Prostate gland (tissue), 2 donors: ENCODE data around the gene COG5.

ENCODE experiments used
- POLR2A ChIP-seq: fragments of 450-650 bp; IDR thresholded peaks from one replicate; pipeline ENCODE4 v1.6.1; 2016; ENCODE audit warnings: antibody characterized with exemption, mild to moderate bottlenecking
- POLR2AphosphoS5 ChIP-seq: sonication (generic); formaldehyde crosslinking; IDR thresholded peaks from one replicate; pipeline ENCODE4 v1.6.1; 2017; ENCODE audit warnings: antibody characterized with exemption
- TF ChIP-seq, protein P1 (sequence below), 4 experiments: fragments of 200-600 bp in 2 of 4; fragments of 450-650 bp in 2 of 4; sonication (generic) in 2 of 4; IDR thresholded peaks; 1 replicate in 3 of 4; 2 replicates in 1 of 4; pipeline ENCODE4 v1.5.1; 2016 to 2019; ENCODE audit warnings: antibody characterized with exemption in 4 of 4, mild to moderate bottlenecking in 2 of 4, moderate library complexity in 2 of 4

GRCh38 chr7:107267138-107267537 is 296.6 kb downstream of the COG5 start:
- TF ChIP-seq, protein P1, sequence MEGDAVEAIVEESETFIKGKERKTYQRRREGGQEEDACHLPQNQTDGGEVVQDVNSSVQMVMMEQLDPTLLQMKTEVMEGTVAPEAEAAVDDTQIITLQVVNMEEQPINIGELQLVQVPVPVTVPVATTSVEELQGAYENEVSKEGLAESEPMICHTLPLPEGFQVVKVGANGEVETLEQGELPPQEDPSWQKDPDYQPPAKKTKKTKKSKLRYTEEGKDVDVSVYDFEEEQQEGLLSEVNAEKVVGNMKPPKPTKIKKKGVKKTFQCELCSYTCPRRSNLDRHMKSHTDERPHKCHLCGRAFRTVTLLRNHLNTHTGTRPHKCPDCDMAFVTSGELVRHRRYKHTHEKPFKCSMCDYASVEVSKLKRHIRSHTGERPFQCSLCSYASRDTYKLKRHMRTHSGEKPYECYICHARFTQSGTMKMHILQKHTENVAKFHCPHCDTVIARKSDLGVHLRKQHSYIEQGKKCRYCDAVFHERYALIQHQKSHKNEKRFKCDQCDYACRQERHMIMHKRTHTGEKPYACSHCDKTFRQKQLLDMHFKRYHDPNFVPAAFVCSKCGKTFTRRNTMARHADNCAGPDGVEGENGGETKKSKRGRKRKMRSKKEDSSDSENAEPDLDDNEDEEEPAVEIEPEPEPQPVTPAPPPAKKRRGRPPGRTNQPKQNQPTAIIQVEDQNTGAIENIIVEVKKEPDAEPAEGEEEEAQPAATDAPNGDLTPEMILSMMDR (IDR thresholded peaks at IDR 0.05) = no peak
- TF ChIP-seq POLR2A = no peak
- no peak for TF ChIP-seq POLR2AphosphoS5
